Mucosa of rectum (tissue), 2 donors: ENCODE data around the gene MAJIN.
"Not testable (repeated sequence)": the region's sequence is repeated elsewhere in the genome, so short reads cannot be mapped to it uniquely, and the experiment has no call there.

Source experiments
- H3K27ac ChIP-seq, 2 donors: one replicate each; pipeline ENCODE4 v1.7.0; 2013; ENCODE audit warnings: inconsistent platforms in 2 of 2, low read depth in 2 of 2, low read length in 2 of 2
- H3K27me3 ChIP-seq, 2 donors: one replicate each; pipeline ENCODE4 v1.7.0; 2013; ENCODE audit warnings: low read length in 2 of 2; ENCODE audit not compliant: control insufficient read depth in 2 of 2, insufficient read depth in 2 of 2
- H3K36me3 ChIP-seq, 2 donors: one replicate each; pipeline ENCODE4 v1.7.0; 2013; ENCODE audit warnings: low read length in 2 of 2; ENCODE audit not compliant: control insufficient read depth in 2 of 2, insufficient read depth in 2 of 2
- H3K4me1 ChIP-seq, 2 donors: one replicate each; pipeline ENCODE4 v1.7.0; 2013; ENCODE audit warnings: low read length in 2 of 2, mild to moderate bottlenecking in 1 of 2; ENCODE audit not compliant: control insufficient read depth in 2 of 2, insufficient read depth in 2 of 2
- H3K4me3 ChIP-seq, 2 donors: one replicate each; pipeline ENCODE4 v1.7.0; 2013; ENCODE audit warnings: low read length in 2 of 2
- H3K9ac ChIP-seq, 2 donors: one replicate each; pipeline ENCODE4 v1.7.0; 2013; ENCODE audit warnings: low read length in 2 of 2, low read depth in 1 of 2, mild to moderate bottlenecking in 1 of 2
- H3K9me3 ChIP-seq, 2 donors: one replicate each; pipeline ENCODE4 v1.7.0; 2013; ENCODE audit warnings: low read length in 2 of 2; ENCODE audit not compliant: control insufficient read depth in 2 of 2
- donor health status: healthy.
- donor health status: Normal muscosa, but diverticular disease.

Gene MAJIN

DNA sequence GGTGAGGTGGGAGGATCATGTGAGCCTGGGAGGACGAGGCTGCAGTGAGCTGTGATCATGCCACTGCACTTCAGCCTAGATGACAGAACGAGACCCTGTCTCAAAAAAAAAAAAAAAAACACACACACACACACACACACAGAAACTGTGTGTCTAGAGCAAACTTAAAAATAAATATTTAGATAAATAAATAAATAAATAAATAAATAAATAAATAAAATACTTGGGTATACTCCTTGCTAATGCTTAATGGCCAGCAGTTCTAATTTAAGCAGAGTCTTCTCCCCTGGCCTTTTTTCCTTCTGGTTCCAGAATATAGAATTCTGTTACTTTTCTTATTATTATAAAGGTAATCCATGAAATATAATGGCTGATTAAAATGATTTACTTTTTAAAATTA lies 37.0 kb upstream of the MAJIN start:
- no peaks in the 10 kb centered on the region for H3K36me3 ChIP-seq
- H3K27me3 ChIP-seq, result no peaks in the 10 kb centered on the region
- H3K4me3 ChIP-seq, result no peak overlapping the region
- no peak overlapping the region for H3K27ac ChIP-seq
- H3K9ac ChIP-seq, result no peak overlapping the region
- H3K4me1 ChIP-seq, result peaks cover 7 to 8% of the 10 kb centered on the region in 2 donors
- no peaks in the 10 kb centered on the region for H3K9me3 ChIP-seq

DNA sequence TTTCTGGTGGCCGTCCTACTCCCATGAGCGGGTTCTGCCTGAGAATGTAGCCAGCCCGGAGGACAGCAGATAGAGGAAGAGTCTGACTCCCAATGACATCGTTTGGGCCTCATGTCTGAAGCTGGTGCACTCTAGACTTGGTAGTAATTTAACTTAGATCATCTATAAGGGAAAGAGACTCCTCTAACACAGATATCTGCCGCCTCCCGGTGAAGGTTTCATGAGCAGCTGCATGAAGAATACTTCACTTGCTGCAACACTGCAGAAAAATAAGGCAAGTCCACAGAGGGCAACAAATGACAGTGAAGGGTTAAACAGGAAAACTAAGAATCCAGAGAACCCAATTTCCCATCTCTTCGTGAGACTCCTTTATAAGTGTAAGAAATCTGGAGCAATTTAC lies 36.1 kb upstream of the MAJIN start:
- H3K27me3 ChIP-seq, result no peaks in the 10 kb centered on the region
- H3K4me3 ChIP-seq, result no peak overlapping the region
- H3K36me3 ChIP-seq, result no peaks in the 10 kb centered on the region
- H3K4me1 ChIP-seq, result peaks cover 4% of the 10 kb centered on the region in 2 donors
- H3K27ac ChIP-seq, result no peak overlapping the region
- no peak overlapping the region for H3K9ac ChIP-seq
- H3K9me3 ChIP-seq, result no peaks in the 10 kb centered on the region

DNA sequence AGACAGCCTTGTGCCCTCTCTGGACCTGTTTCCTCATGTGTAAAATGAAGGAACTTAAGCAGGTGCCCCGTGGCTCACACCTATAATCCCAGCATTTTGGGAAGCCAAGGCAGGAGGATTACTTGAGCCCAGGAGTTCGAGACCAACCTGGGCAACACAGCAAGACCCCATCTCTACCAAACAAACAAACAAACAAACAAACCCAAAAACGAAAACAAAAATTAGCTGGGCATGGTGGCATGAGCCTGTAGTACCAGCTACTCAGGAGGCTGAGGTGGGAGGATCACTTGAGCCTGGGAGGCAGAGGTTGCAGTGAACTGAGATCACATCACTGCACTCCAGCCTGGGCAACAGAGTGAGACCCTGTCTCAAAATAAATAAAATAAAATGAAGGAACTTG lies 32.1 kb upstream of the MAJIN start:
- H3K4me3 ChIP-seq, H3K27me3 ChIP-seq, H3K36me3 ChIP-seq, H3K9me3 ChIP-seq, H3K9ac ChIP-seq, H3K4me1 ChIP-seq, H3K27ac ChIP-seq: not testable (repeated sequence)

DNA sequence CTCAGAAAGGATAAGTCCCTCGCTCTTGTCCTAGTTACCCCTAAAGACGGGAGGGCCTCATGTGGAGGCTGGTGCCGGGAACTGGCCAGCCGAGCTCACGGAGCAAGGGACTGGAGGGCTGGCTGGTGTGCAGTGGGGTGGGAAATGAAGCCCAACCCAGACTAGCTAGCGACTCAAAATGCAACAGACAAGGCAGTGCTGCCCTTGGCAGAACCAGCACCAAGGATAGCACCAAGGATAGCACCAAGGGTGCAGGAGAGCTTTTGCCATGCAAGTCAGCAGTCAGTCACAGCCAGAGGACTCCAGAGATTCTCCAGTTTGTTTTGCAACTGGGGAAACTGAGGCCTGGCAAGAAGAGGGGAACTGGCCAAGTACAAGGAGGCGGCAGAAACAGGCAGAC lies 31.4 kb upstream of the MAJIN start:
- Histone ChIP-seq H3K4me3 (no peak overlapping the region), H3K4me1 (peaks cover 11 to 15% of the 10 kb centered on the region in 2 donors), H3K36me3 (no peaks in the 10 kb centered on the region), H3K9ac (no peak overlapping the region), H3K9me3 (no peaks in the 10 kb centered on the region), H3K27ac (no peak overlapping the region), H3K27me3 (no peaks in the 10 kb centered on the region)

DNA sequence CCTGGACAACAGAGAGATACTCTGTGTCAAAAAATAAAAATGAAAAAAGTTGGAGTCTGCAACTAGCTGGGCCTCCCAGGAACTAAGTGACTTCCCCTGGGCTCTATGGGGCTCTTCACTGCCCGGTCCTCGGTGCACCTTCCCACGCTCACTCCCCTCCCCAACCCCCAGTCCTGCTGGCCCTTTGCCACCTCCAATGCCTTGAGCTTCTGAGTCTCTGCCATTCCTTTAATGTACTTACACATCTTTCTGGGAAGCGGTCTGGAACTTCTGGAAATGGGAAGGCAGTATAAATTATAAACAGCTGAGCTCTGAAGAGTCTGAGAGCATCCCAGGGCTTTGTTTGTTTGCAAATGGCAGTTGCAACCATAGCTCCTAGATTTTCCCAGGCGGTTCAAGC lies 30.8 kb upstream of the MAJIN start:
- H3K9ac ChIP-seq, result no peak overlapping the region
- H3K9me3 ChIP-seq, result no peaks in the 10 kb centered on the region
- H3K27ac ChIP-seq, result no peak overlapping the region
- H3K36me3 ChIP-seq, result no peaks in the 10 kb centered on the region
- H3K27me3 ChIP-seq, result no peaks in the 10 kb centered on the region
- no peak overlapping the region for H3K4me3 ChIP-seq
- H3K4me1 ChIP-seq, result peaks cover 16 to 19% of the 10 kb centered on the region in 2 donors

DNA sequence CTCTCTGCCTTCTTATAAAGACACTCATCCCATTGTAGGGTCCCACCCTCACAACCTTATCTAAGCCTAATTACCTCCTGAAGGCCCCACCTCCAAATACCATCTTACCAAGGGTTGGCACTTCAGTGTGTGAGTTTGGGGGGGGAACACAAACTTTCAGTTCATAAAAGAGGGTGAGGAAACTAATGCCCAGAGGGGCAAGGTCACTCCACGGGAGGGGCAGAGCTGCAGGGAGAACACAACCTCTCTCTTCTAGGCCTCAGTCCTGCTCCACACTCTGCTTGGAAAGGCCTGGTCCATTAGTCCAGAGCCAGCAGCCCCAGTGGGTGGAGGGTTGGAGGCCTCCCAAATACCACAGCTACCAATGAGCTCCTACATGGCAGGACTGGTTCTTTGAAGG lies 27.6 kb upstream of the MAJIN start:
- Histone ChIP-seq H3K9me3 (no peaks in the 10 kb centered on the region), H3K27me3 (no peaks in the 10 kb centered on the region), H3K27ac (peak overlapping the region; percentile 97 to 98), H3K36me3 (no peaks in the 10 kb centered on the region), H3K4me1 (peaks cover 33 to 39% of the 10 kb centered on the region in 2 donors), H3K9ac (peak overlapping the region; percentile 70 to 73), H3K4me3 (peak overlapping the region; percentile 34 to 58)

DNA sequence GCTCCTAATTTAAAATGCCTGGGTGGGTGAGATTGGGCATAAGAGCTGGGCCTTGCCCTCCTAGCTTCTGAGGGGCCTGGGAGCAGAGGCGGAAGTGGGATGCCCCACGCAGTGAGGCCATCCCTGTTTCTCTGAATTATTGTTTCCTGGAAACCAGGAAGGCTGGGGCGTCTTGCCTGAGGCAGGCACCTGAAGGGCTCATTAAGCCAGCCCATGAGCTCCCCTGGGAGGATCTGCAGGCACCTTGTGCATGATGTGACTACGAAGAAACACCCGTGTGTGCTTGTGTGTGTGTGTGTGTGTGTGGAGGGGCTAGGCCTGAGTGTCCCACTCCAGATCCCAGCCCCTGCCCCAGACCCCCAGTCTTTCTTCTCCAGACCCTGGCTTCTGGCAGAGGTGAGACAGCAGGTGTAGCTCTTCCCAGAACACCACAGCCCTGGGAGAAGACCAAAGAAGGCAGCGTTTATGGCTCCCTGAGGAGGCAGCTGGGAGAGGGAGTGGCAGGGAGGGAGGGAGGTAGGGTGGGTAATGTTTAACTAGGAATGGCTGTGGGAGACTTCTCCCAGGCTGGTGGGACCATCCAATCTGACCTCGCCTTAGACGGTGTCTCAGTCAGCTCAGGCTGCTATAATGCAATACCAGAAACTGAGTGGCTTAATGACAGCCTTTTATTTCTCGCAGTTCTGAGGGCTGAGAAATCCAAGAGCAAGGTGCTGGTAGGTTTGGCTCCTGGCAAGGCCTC lies 27.0 kb upstream of the MAJIN start:
- Histone ChIP-seq H3K36me3 (peaks cover 0 to 4% of the 10 kb centered on the region in 2 donors), H3K27me3 (no peaks in the 10 kb centered on the region), H3K9me3 (no peaks in the 10 kb centered on the region), H3K27ac (peak overlapping the region; percentile 97 to 98), H3K4me1 (peaks cover 33 to 39% of the 10 kb centered on the region in 2 donors), H3K9ac (peak overlapping the region; percentile 70 to 73), H3K4me3 (peak overlapping the region; percentile 52 to 58)

DNA sequence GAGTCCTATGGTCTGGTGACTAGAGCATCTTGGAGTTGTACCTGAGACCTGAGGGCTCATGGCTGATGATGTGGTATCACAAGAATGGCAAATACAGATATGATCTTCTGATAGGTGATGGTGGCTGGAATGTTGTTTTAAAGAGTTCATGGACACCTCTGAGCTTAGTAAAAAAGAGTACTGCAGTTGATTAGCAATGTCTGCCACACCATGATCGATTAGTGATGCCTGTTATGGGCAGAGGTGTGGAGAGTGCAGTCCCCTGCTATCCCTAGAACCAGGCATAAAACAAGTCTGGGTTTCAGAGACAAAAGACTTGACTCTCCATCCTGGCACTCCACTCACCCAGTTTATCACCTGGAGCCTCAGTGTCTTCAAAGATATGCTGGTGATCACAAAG lies 26.2 kb upstream of the MAJIN start:
- peaks cover 0 to 4% of the 10 kb centered on the region in 2 donors for H3K36me3 ChIP-seq
- H3K27me3 ChIP-seq, result no peaks in the 10 kb centered on the region
- peak overlapping the region; percentile 52 to 58 for H3K4me3 ChIP-seq
- H3K9me3 ChIP-seq, result no peaks in the 10 kb centered on the region
- peak overlapping the region; percentile 53 to 73 for H3K9ac ChIP-seq
- H3K27ac ChIP-seq, result peak overlapping the region; percentile 97 to 98
- H3K4me1 ChIP-seq, result peaks cover 33 to 39% of the 10 kb centered on the region in 2 donors

DNA sequence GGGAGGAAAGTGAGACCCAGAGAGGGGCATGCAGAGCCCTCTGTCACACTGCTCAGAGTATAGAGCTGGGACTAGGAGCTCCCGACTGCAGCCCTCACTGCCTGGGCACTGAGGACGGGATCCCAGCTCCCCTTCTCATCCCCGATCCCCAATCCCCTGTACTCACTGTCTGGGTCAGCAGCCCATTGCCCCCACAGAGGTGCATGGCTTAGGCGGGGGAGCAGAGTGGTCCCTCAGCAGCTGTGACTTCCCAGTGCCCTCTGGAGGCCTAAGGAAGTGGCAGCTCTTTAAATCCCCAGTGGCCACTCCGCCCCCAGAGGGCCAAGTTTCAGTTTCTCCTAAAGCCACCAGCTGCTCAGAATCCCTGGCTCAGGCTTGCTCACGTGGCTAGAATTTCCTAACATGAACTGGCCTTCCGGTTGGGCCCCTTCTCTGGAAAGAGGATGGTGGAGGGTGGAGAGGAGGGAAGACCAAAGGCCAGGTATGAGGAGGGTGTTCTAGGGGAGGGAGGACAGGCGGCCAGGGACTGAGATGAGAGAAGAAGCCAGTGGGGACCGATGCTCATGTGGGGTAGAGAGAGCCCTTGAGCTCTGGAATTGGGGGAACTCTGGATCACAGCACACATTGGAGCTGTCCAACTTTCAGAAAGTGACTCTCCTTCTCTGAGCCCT lies 24.9 kb upstream of the MAJIN start, which contains the start of gene BATF2:
BATF2 (minus strand) TSS at position 262 of the 671 bp plus-strand sequence; CDS start at position 205, 57 bp downstream.
- H3K9ac ChIP-seq, result peak within 1 kb of the TSS; percentile 90
- peaks cover 33 to 39% of the 10 kb centered on the region in 2 donors for H3K4me1 ChIP-seq
- no peaks in the 10 kb centered on the region for H3K27me3 ChIP-seq
- no peaks in the 10 kb centered on the region for H3K9me3 ChIP-seq
- peaks cover under 1 to 10% of the 10 kb centered on the region in 2 donors for H3K36me3 ChIP-seq
- peak within 1 kb of the TSS; percentile 89 to 91 for H3K4me3 ChIP-seq
- peak within 1 kb of the TSS; percentile 89 to 90 for H3K27ac ChIP-seq

DNA sequence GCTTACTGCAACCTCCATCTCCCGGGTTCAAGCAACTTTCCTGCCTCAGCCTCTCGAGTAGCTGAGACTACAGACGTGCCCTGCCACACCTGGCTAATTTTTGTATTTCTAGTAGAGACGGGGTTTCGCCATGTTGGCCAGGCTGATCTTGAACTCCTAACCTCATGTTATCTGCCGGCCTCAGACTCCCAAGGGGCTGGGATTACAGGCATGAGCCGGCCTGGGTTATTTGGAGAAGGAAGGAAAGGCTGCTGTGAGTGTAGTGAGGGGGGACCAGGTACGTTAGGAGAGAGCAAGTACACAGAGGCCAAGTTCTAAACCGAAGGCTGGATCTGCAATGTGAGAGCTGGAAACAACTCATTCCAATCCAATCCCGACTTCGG lies 24.4 kb upstream of the MAJIN start:
- peak overlapping the region; percentile 89 to 91 for H3K4me3 ChIP-seq
- H3K27ac ChIP-seq, result peak overlapping the region; percentile 89 to 90
- H3K36me3 ChIP-seq, result peaks cover 3 to 10% of the 10 kb centered on the region in 2 donors
- no peaks in the 10 kb centered on the region for H3K27me3 ChIP-seq
- no peaks in the 10 kb centered on the region for H3K9me3 ChIP-seq
- peak overlapping the region; percentile 90 for H3K9ac ChIP-seq
- H3K4me1 ChIP-seq, result peaks cover 33 to 39% of the 10 kb centered on the region in 2 donors
